ENCODE data around the gene MYRFL. TPM values are rescaled to one million over a fixed set of nuclear protein-coding genes. Genes with fewer than 3 reads are reported as not detected.

Gene MYRFL
- total RNA-seq, 1 experiment from 2014 or later: 1.3 TPM

GRCh38 chr12:69810870-69811498 lies 14.0 kb upstream of the MYRFL start:
- Mint-ChIP-seq H3K36me3 (peaks cover 58% of the 10 kb centered on the region), H3K27ac (no peak overlapping the region), H3K9me3 (peaks cover 42% of the 10 kb centered on the region), H3K4me3 (no peak overlapping the region), H3K4me1 (no peaks in the 10 kb centered on the region), H3K27me3 (ENCODE audit: low read depth) (peaks cover 12% of the 10 kb centered on the region)
- ChIA-PET POLR2A (no interaction called here), CTCF (no interaction called here)
- no peak for TF ChIP-seq CBFB (CRISPR knock-in tag; IDR thresholded peaks at IDR 0.05; ENCODE audit: low read depth)
- no peak for TF ChIP-seq FOXJ3 (CRISPR knock-in tag; IDR thresholded peaks at IDR 0.05; ENCODE audit: borderline replicate concordance)
- TF ChIP-seq RORB (CRISPR knock-in tag; IDR thresholded peaks at IDR 0.05): no peak
- TF ChIP-seq GABPB1 (CRISPR knock-in tag; IDR thresholded peaks at IDR 0.05): no peak
- no peak for TF ChIP-seq HMGXB4 (CRISPR knock-in tag; IDR thresholded peaks at IDR 0.05)
- TF ChIP-seq, protein P1, sequence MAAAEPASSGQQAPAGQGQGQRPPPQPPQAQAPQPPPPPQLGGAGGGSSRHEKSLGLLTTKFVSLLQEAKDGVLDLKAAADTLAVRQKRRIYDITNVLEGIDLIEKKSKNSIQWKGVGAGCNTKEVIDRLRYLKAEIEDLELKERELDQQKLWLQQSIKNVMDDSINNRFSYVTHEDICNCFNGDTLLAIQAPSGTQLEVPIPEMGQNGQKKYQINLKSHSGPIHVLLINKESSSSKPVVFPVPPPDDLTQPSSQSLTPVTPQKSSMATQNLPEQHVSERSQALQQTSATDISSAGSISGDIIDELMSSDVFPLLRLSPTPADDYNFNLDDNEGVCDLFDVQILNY (CRISPR knock-in tag; IDR thresholded peaks at IDR 0.05): no peak
- no peak for TF ChIP-seq ZNF416 (CRISPR knock-in tag; IDR thresholded peaks at IDR 0.05)
- DNase-seq (ENCODE audit: low spot score): no peak
- no peak for ATAC-seq

GRCh38 chr12:69816082-69816481 lies 8.9 kb upstream of the MYRFL start:
- CTCF ChIA-PET: interaction anchor here (0.6 kb wide), 1 partner anchor 459 kb away, joined by 4 read pairs; no protein-coding TSS in a partner anchor

More at GRCh38 chr12:69816082-69816481, 8.9 kb upstream of the MYRFL start:
- Mint-ChIP-seq H3K4me3 (no peak overlapping the region), H3K9me3 (peaks cover 6% of the 10 kb centered on the region), H3K27ac (no peak overlapping the region), H3K4me1 (peaks cover 2% of the 10 kb centered on the region), H3K36me3 (peaks cover 20% of the 10 kb centered on the region), H3K27me3 (ENCODE audit: low read depth) (no peaks in the 10 kb centered on the region)
- TF ChIP-seq, protein P2, sequence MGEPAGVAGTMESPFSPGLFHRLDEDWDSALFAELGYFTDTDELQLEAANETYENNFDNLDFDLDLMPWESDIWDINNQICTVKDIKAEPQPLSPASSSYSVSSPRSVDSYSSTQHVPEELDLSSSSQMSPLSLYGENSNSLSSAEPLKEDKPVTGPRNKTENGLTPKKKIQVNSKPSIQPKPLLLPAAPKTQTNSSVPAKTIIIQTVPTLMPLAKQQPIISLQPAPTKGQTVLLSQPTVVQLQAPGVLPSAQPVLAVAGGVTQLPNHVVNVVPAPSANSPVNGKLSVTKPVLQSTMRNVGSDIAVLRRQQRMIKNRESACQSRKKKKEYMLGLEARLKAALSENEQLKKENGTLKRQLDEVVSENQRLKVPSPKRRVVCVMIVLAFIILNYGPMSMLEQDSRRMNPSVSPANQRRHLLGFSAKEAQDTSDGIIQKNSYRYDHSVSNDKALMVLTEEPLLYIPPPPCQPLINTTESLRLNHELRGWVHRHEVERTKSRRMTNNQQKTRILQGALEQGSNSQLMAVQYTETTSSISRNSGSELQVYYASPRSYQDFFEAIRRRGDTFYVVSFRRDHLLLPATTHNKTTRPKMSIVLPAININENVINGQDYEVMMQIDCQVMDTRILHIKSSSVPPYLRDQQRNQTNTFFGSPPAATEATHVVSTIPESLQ (CRISPR knock-in tag; IDR thresholded peaks at IDR 0.05): no peak
- TF ChIP-seq, protein P3, sequence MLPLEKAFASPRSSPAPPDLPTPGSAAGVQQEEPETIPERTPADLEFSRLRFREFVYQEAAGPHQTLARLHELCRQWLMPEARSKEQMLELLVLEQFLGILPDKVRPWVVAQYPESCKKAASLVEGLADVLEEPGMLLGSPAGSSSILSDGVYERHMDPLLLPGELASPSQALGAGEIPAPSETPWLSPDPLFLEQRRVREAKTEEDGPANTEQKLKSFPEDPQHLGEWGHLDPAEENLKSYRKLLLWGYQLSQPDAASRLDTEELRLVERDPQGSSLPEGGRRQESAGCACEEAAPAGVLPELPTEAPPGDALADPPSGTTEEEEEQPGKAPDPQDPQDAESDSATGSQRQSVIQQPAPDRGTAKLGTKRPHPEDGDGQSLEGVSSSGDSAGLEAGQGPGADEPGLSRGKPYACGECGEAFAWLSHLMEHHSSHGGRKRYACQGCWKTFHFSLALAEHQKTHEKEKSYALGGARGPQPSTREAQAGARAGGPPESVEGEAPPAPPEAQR (CRISPR knock-in tag; IDR thresholded peaks at IDR 0.05): no peak
- TF ChIP-seq, protein P4, sequence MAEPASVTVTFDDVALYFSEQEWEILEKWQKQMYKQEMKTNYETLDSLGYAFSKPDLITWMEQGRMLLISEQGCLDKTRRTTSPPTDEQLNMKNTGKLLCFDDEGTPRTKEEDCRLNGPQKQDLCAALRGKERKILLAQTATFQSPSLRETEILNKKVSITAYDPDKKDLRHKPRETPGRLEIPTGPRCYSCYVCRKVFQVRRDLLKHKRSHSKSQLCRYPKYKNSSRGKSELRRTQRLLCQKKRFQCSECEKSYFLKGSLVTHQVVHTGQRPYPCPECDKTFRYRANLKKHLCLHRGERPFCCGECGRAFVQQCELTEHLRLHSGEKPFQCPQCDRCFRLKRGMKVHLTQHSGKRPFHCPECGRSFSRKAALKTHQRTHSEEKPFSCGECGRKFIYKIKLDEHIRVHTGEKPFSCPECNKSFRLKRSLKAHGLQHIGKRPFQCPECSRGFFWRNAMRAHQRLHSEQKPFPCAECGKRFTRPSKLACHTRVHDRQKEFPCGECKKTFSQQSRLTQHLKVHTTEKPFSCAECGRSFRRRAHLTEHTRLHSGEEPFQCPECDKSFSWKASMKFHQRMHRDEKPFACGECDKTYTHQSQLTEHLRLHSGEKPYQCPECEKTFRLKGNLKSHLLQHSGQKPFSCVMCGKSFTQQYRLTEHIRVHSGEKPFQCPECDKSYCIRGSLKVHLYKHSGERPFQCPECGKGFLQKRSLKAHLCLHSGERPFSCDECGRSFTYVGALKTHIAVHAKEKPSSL (CRISPR knock-in tag; conservative IDR thresholded peaks at IDR 0.05): no peak
- no peak for TF ChIP-seq SP1 (CRISPR knock-in tag; conservative IDR thresholded peaks at IDR 0.05)
- TF ChIP-seq PRRX2 (CRISPR knock-in tag; IDR thresholded peaks at IDR 0.05): no peak
- TF ChIP-seq TP53 (CRISPR knock-in tag; IDR thresholded peaks at IDR 0.05): no peak
- TF ChIP-seq, protein P1 (CRISPR knock-in tag; IDR thresholded peaks at IDR 0.05): no peak
- TF ChIP-seq NFYB (CRISPR knock-in tag; conservative IDR thresholded peaks at IDR 0.05; ENCODE audit: low read depth): no peak
- TF ChIP-seq E2F1 (CRISPR knock-in tag; IDR thresholded peaks at IDR 0.05): no peak
- no peak for TF ChIP-seq NR3C1 (CRISPR knock-in tag; conservative IDR thresholded peaks at IDR 0.05; ENCODE audit: low read depth)
- no peak for DNase-seq (ENCODE audit: low spot score)
- POLR2A ChIA-PET: no interaction called here
- ATAC-seq: no peak

Measured in WTC11 (cell line).